HS-5 (cell line): ENCODE data around the gene DEGS1.

ENCODE experiments used
- DNase-seq: peaks from one replicate; pipeline ENCODE4 v3.0.0-alpha.2; 2012; ENCODE audit warnings: low read depth

Gene DEGS1

DNA sequence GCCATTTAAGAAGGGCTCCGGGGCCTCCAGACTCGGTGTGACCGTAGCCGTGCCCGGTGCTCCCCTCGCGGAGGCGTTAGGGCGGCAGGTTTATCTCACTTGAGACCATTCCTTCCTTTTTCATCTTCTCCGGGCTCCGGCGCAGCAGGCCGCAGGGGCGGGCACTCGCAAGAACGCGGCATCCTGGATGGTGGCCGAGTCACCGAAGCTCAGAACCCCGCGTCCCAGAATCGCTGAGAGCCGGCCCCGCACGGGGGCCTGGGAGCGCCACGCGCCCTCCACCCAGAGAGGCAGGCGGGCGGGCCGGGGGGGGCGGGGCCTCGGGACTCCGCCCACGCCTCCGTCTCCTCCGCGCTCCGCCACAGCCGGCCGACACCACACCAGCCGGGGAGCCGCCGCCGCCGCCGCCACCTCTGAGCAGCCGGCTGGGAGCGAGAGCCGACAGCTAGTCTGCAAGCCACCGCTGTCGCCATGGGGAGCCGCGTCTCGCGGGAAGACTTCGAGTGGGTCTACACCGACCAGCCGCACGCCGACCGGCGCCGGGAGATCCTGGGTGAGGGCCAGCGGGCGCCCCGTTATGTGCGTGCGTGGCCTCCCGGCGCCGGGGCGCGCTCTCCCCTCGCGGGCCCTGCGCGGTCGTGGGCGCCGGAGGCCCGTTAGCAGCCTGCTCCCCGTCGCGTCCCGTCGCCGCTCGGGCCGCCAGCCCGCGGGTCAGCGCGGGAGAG, at the start of gene DEGS1:
TSS of gene DEGS1 (plus strand) at position 375 of the 725 bp plus-strand sequence. CDS start at position 472, 97 bp downstream.
- peak; percentile 47 for DNase-seq

GRCh38 chr1:224133741-224134299, 49.2 kb upstream of the DEGS1 start:
- DNase-seq: no peak

DNA sequence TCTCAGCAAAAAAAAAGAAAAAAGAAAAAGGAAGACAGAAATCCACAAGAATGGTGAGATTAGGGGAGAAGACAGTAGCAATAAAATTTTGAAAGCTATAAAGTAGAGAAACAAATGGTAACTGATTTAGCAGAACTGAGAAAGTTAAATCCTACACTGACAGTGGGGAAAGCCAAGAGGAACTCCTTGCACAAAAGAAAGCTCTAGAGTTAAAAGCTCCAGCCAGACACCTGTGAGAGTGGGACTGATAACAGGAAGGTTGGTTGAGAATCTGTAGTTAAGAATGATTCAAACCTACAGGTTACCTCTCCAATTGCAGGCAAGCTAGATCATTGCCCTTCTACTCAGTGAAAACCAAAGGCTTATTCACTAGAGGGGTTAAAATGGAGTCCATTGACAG, 45.5 kb upstream of the DEGS1 start:
- no peak for DNase-seq

GRCh38 chr1:224138198-224138597, 44.8 kb upstream of the DEGS1 start:
- DNase-seq: no peak

DNA sequence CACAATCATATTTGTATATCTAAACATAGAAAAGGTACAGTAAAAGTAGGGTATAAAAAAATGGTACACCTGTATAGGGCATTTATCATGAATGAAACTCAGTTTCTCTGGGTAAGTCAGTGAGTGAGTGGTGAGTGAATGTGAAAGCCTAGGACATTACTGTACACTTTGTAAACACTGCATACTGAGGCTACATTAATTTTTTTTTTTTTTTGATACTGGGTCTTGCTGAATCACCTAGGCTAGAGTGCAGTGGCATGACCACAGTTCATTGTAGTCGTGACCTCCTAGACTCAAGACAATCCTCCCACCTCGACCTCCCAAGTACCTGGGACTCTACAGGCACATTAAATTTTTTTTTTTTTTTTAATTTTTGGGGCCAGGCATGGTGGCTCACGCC, 41.3 kb upstream of the DEGS1 start:
- no peak for DNase-seq

DNA sequence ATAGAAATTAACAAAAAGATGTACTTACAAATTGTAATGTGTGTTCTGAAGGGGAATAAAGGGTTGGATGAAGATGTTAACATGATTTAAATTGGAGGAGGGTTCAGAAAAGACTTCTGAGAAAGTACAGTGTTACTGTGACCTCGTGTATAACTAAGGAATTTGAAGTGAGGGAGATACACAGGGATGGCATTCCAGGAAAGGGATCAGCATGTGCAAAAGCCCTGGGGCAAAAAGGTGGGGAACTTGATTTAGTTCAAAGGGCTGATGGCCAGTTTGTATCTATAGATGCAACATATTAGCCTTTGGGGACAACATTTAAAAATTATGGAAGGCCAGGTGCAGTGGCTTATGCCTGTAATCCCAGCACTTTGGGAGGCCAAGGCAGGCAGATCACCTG, 33.3 kb upstream of the DEGS1 start:
- no peak for DNase-seq

DNA sequence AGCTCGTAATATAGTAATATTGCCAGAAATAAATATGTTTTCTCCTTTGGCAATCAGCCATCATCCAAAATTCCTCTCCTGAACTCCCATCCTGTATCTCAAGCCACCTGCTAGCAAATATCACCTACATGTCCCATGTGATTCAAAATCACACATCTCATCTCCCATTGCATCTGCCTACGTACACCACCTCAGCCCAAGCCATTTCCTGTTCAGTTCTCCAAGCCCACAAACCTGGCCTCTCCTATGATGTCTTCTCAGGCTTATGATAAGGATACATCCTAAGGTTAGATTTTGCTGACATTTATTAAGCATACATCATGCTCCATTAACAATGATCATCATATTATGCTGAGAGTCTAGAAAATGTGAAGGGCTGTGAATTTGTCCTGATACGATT, 31.9 kb upstream of the DEGS1 start:
- DNase-seq: no peak

DNA sequence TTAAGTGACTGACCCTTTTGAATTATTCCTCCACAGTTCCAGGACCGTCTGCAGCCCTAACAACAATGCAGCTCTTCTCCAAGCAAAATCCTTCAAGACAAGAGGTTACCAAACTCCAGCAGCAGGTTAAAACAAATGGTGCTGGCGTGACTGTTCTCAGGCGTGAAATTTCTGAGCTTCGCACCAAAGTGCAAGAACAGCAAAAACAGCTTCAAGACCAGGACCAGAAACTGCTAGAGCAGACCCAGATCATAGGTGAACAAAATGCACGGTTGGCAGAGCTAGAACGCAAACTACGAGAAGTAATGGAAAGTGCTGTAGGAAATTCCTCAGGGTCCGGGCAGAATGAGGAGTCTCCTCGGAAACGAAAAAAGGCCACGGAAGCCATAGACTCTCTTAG, 25.7 kb upstream of the DEGS1 start:
- no peak for DNase-seq

- DNase-seq: no peak
Measured at GRCh38 chr1:224159541-224159940, 23.5 kb upstream of the DEGS1 start.

- no peak for DNase-seq
Measured at GRCh38 chr1:224160171-224160682, 22.8 kb upstream of the DEGS1 start.

DNA sequence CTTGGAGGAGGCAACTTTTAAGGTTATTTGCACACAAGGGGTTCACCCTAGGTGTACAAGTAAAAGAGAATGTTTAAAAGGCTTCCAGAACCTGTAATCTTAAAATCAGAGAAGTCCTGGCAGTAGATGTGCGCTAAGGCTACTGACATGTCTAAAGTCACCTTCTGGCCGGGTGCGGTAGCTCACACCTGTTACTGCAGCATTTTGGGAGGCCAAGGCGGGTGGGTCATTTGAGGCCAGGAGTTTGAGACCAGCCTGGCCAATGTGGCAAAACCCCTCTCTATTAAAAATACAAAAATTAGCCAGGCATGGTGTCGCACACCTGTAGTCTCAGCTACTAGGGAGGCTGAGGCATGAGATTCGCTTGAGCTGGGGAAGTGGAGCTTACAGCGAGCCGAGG, 20.3 kb upstream of the DEGS1 start:
- DNase-seq: no peak

DNA sequence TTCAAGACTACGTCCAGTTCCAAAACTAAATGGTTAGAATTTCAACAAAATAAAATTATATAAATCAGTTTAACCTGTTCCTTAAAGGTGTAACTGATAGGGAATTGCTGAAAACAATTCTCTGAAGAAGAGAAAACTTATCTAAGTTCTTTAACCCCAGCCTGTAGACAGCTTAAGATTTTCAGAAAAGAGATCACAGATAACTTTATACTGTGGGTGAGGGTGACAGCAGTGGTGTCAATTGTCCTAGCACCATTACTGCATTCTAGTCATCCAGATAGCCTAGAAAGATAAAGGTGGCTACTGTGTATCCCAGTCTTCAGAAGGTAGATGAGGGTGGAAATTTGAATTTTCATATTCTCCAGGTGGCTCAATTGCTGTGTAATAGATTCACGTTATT, 19.7 kb upstream of the DEGS1 start:
- DNase-seq: no peak

DNA sequence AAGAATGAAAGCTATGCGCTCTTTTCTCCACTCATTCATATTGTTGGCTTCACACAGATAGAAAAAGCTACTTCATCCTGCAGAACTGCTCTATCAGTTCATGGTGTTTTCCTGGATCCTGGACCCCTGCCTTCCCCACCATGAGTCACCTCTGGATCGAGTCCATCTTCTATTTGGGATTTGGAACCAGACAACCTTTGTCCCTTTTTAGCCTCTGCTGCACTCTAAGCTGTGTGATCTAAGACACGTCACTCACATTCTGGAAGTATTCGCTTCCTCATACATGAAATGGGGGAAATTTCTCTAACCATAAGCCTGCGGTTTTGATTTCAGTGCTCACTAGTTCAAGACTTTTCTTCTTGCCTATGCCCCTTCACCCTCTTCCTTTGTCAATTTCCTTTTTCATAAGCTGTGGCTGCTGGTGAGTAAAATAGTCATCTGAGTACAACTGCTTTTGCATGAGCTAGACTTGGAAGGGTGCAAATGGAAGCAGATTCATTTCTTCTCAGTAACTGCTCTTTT, 14.1 kb upstream of the DEGS1 start:
- peak; percentile 68 for DNase-seq

GRCh38 chr1:224169718-224170270, 13.2 kb upstream of the DEGS1 start:
- DNase-seq: no peak

- DNase-seq: no peak
Measured at GRCh38 chr1:224170343-224170742, 12.7 kb upstream of the DEGS1 start.

DNA sequence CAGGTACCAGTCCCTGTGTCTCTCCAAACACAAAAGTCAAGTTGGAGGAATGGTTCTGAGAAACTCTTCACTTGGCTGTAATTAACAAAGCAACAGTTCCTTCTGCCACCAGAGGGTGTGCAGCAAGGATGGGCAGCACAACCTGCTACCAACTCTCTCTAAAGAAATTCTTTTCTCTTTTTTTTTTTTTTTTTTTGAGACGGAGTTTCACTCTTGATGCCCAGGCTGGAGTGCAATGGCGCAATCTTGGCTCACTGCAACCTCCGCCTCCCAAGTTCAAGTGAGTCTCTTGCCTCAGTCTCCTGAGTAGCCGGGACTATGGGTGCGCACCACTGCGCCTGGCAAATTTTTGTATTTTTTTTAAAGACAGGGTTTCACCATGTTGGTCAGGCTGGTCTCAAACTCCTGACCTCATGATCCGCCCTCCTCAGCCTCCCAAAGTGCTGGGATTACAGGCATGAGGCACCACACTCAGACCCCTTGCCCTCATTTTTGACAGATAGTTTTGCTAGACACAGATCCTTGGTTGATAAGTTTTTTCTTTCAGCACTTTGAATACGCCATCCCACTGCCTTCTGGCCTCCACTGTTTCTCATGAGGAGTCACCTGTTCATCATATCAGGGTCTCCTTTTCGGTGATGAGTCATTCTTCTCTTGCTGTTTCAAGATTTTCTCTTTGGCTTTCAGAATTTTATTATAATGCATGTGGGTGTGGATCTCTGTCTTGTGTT, 12.1 kb upstream of the DEGS1 start:
- DNase-seq: no peak

DNA sequence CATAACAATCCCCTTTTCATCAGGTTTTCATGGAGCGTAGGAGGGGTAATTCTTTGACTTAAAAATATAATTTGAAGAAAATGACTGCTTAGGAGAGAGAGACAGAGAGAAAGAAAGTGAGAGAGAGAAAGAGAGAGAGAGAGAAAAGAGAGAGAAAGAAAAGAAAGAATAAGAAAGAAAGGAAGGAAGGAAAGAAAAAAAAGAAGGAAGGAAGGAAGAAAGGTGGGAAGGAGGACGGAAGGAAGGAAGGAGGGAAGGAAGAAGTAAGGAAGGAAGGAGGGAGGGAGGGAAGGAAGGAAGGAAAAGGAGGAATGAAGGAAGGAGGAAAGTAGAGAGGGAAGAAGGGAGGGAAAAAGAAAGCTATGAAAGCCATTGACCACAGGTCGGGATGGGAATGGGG, 10.8 kb upstream of the DEGS1 start:
- no peak for DNase-seq

DNA sequence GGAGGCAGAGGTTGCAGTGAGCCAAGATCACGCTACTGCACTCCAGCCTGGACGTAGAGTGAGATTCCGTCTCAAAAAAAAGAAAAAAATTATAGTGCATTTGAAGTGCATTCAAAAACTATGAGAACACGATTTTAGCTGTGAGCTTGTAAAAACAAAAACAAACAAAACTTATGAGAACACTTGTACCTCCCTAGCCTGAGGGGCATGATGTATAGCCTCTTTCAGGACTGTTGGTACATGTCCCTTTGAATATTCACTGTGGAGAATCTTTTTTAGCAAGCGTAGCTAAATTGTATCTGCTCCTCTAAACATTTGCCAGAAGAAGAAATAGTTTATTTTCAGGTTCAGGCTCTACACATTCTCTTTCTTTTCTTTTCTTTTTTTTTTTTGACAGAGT, 9.5 kb upstream of the DEGS1 start:
- DNase-seq: no peak

DNA sequence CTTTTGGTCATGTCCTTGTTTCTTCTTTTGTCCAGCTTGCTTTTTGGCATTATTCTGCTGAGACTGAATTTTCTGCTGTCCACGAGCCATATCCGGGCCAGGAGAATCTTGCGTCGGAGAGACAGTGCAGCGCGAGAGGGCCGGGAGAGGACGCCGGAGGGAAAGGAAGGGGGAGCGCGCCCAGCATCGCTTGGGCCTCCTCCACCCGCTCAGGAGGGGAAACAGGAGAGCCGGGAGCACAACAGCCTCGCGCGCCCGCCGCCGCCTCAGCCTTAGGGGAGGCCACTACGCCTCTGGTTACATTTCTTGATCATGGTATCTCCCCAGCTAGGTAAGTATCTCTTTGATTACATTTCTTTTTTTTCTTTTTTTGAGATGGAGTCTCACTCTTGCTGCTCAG, 7.4 kb upstream of the DEGS1 start:
- DNase-seq: no peak

DNA sequence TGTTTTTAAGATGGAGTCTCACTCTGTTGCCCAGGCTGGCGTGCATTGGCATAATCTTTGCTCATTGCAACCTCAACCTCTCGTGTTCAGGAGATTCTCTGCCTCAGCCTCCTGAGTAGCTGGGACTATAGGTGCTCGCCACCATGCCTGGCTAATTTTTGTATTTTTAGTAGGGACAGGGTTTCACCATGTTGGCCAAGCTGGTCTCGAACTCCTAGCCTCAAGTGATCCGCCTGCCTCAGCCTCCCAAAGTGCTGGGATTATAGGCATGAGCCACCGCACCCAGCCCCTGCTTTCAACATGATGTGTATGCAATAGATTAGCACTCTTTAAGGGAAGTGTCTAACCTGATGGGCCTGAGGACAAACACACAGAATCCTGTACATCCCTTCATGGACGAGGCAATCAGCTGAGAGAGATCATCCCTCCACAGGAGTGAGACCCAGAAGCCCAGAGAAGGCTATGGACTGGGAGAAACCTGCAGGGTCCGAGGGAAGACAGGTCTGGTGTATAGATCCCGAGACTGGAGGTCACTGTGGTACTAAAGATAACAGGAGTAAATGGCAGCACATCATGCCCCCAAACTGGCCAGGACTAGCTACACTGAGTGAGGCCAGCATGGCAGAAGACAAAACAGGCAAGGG, 5.6 kb upstream of the DEGS1 start:
- DNase-seq: no peak

- no peak for DNase-seq
Measured at GRCh38 chr1:224178894-224179293, 4.1 kb upstream of the DEGS1 start.

DNA sequence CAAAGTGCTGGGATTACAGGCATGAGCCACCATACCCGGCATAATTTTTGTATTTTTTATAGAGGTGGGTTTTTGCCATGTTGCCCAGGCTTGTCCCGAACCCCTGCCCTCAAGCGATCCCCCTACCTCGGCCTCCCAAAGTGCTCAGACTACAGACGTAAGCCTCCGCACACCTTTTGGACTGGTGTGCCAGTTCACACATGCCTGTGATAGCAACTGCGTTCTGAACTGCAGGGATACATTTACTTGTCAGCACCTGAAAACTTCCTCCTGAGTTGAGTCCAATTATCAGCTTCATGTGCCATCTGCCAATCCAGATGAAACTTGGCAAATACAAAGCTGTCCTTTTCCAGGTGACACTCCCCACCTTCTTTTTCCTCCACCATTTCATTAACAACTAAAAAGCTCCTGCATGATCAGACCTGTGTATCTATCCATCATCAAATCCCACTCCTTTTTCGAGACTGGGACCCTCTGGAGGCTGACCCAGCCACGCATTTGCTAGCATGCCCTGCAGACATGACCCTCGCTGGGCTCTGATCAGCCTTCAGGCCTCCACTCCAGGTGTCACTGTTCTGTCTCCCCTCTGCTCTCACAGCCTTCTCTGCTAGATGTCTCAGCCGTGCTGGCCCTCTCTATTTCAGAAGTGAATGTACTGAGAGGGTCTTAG, 2.1 kb upstream of the DEGS1 start:
- no peak for DNase-seq
